ENCODE data around the gene GPRC5B.

GPRC5B gene

DNA sequence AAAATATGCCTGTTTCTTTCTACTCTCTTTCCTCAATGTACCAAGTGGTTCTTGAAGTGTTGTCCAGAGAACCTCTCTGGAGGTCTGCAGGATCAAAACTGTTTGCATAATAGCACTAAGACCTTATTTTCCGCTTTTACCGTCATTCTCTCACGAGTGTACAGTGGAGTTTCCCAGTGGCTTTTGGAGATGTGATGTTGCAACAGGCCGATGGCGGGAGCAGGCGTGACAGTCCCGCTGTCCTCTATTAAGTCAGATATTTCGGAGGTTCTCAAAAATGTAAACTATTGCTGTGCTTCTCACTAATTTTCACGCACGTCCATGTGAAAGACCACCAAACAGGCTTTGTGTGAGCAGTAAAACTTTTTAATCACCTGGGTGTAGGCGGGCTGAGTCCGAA lies 8.3 kb upstream of the GPRC5B start:
- H3K9me3 ChIP-seq (ENCODE audit: severe bottlenecking) = no peaks in the 10 kb centered on the region
- no peak for DNase-seq (ENCODE audit: low spot score)
- no peaks in the 10 kb centered on the region for H3K27me3 ChIP-seq (ENCODE audit: insufficient read depth, poor library complexity, severe bottlenecking)
- H3K27ac ChIP-seq (ENCODE audit: poor library complexity, severe bottlenecking) = no peak overlapping the region
- TF ChIP-seq, protein P1, sequence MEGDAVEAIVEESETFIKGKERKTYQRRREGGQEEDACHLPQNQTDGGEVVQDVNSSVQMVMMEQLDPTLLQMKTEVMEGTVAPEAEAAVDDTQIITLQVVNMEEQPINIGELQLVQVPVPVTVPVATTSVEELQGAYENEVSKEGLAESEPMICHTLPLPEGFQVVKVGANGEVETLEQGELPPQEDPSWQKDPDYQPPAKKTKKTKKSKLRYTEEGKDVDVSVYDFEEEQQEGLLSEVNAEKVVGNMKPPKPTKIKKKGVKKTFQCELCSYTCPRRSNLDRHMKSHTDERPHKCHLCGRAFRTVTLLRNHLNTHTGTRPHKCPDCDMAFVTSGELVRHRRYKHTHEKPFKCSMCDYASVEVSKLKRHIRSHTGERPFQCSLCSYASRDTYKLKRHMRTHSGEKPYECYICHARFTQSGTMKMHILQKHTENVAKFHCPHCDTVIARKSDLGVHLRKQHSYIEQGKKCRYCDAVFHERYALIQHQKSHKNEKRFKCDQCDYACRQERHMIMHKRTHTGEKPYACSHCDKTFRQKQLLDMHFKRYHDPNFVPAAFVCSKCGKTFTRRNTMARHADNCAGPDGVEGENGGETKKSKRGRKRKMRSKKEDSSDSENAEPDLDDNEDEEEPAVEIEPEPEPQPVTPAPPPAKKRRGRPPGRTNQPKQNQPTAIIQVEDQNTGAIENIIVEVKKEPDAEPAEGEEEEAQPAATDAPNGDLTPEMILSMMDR (IDR thresholded peaks at IDR 0.05; ENCODE audit: poor library complexity, severe bottlenecking) = no peak
- no peaks in the 10 kb centered on the region for H3K4me1 ChIP-seq (ENCODE audit: insufficient read depth, poor library complexity, severe bottlenecking)
- no peak overlapping the region for H3K4me3 ChIP-seq (ENCODE audit: severe bottlenecking)
- no peaks in the 10 kb centered on the region for H3K36me3 ChIP-seq (ENCODE audit: low read depth)
- ATAC-seq (ENCODE audit: low read depth) = no peak

DNA sequence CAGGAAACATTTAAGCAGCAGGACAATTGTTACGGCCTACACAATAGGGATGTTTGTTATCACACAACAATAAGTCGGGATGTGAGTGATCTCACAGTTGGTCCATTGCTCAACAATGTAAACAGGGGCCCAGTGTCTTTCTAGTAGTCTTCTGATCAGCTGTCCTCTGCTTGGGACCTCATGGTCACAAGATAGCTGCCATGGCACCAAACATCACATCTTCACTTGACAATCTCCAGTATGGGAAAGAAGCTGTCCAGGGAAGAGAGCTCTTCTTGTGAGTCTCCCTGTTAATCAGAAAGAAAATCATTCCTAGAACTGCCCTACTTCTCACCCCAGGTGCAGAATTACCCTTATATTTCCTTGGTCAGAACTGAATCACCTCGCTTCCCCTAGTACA lies 6.3 kb upstream of the GPRC5B start:
- no peak for DNase-seq (ENCODE audit: low spot score)
- H3K36me3 ChIP-seq (ENCODE audit: low read depth) = no peaks in the 10 kb centered on the region
- TF ChIP-seq, protein P1 (IDR thresholded peaks at IDR 0.05; ENCODE audit: poor library complexity, severe bottlenecking) = no peak
- no peak overlapping the region for H3K4me3 ChIP-seq (ENCODE audit: severe bottlenecking)
- H3K4me1 ChIP-seq (ENCODE audit: insufficient read depth, poor library complexity, severe bottlenecking) = no peaks in the 10 kb centered on the region
- no peak overlapping the region for H3K27ac ChIP-seq (ENCODE audit: poor library complexity, severe bottlenecking)
- no peaks in the 10 kb centered on the region for H3K9me3 ChIP-seq (ENCODE audit: severe bottlenecking)
- H3K27me3 ChIP-seq (ENCODE audit: insufficient read depth, poor library complexity, severe bottlenecking) = no peaks in the 10 kb centered on the region
- no peak for ATAC-seq (ENCODE audit: low read depth)

- DNase-seq (ENCODE audit: low spot score) (no peak), ATAC-seq (ENCODE audit: low read depth) (no peak)
- no peaks in the 10 kb centered on the region for H3K9me3 ChIP-seq (ENCODE audit: severe bottlenecking)
- TF ChIP-seq, protein P1 (IDR thresholded peaks at IDR 0.05; ENCODE audit: poor library complexity, severe bottlenecking) = no peak
- H3K27ac ChIP-seq (ENCODE audit: poor library complexity, severe bottlenecking) = no peak overlapping the region
- H3K27me3 ChIP-seq (ENCODE audit: insufficient read depth, poor library complexity, severe bottlenecking) = peaks cover 9% of the 10 kb centered on the region
- H3K36me3 ChIP-seq (ENCODE audit: low read depth) = no peaks in the 10 kb centered on the region
- H3K4me3 ChIP-seq (ENCODE audit: severe bottlenecking) = no peak overlapping the region
- no peaks in the 10 kb centered on the region for H3K4me1 ChIP-seq (ENCODE audit: insufficient read depth, poor library complexity, severe bottlenecking)
Observed at GRCh38 chr16:19888834-19889233, 4.2 kb upstream of the GPRC5B start.

DNA sequence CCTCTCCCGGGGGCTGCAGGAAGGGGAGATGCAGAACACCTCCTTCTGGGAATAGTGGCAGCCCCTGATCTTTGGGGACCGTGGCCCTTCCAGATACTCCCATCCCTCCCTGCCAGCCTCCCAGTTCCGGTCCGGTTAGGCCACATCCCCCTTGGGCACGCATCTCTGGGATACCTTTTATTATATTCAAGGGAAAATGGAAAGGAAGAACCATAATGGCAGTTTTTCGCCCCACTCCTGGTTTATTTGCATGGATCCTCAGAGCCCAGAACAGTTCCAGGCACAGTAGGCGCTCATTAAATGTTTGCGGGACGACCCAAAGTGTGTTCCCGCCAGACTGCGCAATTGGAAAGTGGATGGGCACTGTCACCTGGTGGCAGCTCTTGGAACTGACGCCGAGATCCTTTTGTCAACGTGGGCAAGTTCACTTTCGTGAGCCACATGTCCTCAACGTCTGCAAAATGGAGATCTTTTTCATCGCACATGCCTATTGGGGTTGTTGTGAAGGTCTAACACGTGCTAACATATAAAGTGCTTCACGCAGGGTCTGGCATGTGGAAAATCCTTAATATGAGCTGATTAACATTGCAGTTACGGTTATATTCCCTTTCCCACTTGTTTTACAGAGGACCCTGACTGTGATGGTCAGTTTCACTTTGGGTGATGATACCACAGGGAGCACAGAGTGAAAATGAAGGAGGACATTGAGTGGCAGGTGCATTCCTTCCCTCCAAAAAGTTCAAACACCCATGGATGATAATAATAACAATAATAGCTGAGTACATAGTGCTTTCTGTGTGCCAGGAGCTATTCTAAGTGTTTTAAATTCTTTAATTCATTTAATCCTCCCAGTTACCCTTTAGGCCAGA lies 1.7 kb upstream of the GPRC5B start:
- Histone ChIP-seq H3K4me3 (ENCODE audit: severe bottlenecking) (no peak overlapping the region), H3K27me3 (ENCODE audit: insufficient read depth, poor library complexity, severe bottlenecking) (peaks cover 27% of the 10 kb centered on the region), H3K9me3 (ENCODE audit: severe bottlenecking) (no peaks in the 10 kb centered on the region), H3K27ac (ENCODE audit: poor library complexity, severe bottlenecking) (no peak overlapping the region), H3K36me3 (ENCODE audit: low read depth) (no peaks in the 10 kb centered on the region), H3K4me1 (ENCODE audit: insufficient read depth, poor library complexity, severe bottlenecking) (no peaks in the 10 kb centered on the region)
- ATAC-seq (ENCODE audit: low read depth) = peak; percentile 54; the same call in 2 of the 3 replicates
- TF ChIP-seq, protein P1 (IDR thresholded peaks at IDR 0.05; ENCODE audit: poor library complexity, severe bottlenecking) = peak; percentile 98
- DNase-seq (ENCODE audit: low spot score) = no peak
